Measurements from ENCODE around the gene GXYLT1. TPM values are rescaled to one million over a fixed set of nuclear protein-coding genes. Genes with fewer than 3 reads are reported as not detected.
"Not testable (repeated sequence)": the region's sequence is repeated elsewhere in the genome, so short reads cannot be mapped to it uniquely, and the experiment has no call there.

GXYLT1 gene
- total and polyA plus RNA-seq, 10 donors = 1.6 to 21.7 (median 12.5) TPM

DNA sequence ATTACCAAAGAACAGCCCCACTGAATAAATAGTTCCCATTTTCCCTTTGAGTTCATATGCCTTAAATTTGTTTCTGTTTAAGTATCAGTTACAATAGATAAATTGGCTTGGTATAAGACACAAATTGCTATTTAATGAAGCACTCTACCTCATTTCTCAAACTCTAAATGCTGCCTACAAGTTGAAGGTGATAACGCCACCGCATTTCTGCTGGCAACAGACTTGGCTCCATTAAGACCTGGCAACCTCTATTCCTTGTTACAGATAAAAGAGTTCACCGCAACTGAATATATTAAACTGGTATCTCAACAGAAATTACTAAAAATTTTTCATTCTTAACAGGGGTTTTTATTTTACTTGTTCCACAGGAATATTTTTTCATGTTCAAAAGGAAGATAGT, 35.6 kb downstream of the GXYLT1 start:
- no peak overlapping the region for H3K4me3 ChIP-seq
- TF ChIP-seq, protein P1, sequence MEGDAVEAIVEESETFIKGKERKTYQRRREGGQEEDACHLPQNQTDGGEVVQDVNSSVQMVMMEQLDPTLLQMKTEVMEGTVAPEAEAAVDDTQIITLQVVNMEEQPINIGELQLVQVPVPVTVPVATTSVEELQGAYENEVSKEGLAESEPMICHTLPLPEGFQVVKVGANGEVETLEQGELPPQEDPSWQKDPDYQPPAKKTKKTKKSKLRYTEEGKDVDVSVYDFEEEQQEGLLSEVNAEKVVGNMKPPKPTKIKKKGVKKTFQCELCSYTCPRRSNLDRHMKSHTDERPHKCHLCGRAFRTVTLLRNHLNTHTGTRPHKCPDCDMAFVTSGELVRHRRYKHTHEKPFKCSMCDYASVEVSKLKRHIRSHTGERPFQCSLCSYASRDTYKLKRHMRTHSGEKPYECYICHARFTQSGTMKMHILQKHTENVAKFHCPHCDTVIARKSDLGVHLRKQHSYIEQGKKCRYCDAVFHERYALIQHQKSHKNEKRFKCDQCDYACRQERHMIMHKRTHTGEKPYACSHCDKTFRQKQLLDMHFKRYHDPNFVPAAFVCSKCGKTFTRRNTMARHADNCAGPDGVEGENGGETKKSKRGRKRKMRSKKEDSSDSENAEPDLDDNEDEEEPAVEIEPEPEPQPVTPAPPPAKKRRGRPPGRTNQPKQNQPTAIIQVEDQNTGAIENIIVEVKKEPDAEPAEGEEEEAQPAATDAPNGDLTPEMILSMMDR (IDR thresholded peaks at IDR 0.05 in 8 of 11, conservative IDR thresholded peaks at IDR 0.05 in 3 of 11) = no peak
- no peak for TF ChIP-seq POLR2A (IDR thresholded peaks at IDR 0.05)
- no peak for TF ChIP-seq POLR2AphosphoS5 (IDR thresholded peaks at IDR 0.05)
- no peaks in the 10 kb centered on the region for H3K27me3 ChIP-seq (replicated peaks in 1 of 7)
- 94 to 99% (median 98%) methylated on average over 3 of the region's 3 CpGs for WGBS, 5 donors
- intact Hi-C loops (cut with DNase I; ENCODE audit: low total_unique reads) = no loop called here
- peaks cover 0 to 23% (median 8%) of the 10 kb centered on the region in 8 donors for H3K9me3 ChIP-seq
- no peaks in the 10 kb centered on the region for H3K4me1 ChIP-seq
- peaks cover 0 to 42% (median 4%) of the 10 kb centered on the region in 6 donors for H3K36me3 ChIP-seq
- no peak overlapping the region for H3K27ac ChIP-seq
- DNase-seq = no peak

DNA sequence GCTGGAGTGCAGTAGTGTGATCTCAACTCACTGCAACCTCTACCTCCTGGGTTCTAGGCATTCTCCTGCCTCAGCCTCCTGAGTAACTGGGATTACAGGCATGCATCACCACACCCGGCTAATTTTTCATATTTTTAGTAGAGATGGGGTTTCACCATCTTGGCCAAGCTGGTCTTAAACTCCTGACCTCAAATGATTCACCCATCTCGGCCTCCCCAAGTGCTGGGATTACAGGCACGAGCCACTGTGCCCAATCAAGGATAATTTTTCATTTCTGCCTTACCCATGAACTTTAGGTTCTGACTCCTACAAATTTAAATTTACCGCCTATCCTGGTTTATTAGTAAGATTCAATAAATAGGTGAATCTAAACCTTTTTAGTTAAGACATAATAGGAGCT, 37.9 kb downstream of the GXYLT1 start:
- H3K4me3 ChIP-seq; H3K27me3 ChIP-seq (replicated peaks in 1 of 7); H3K4me1 ChIP-seq; H3K27ac ChIP-seq; DNase-seq; intact Hi-C loops (cut with DNase I; ENCODE audit: low total_unique reads): not testable (repeated sequence)
- Histone ChIP-seq H3K9me3 (peaks cover 0 to 14% (median 6%) of the 10 kb centered on the region in 8 donors), H3K36me3 (peaks cover 0 to 42% (median 4%) of the 10 kb centered on the region in 6 donors)
- WGBS, 5 donors = 91 to 100% (median 97%) methylated on average over 4 of the region's 4 CpGs

DNA sequence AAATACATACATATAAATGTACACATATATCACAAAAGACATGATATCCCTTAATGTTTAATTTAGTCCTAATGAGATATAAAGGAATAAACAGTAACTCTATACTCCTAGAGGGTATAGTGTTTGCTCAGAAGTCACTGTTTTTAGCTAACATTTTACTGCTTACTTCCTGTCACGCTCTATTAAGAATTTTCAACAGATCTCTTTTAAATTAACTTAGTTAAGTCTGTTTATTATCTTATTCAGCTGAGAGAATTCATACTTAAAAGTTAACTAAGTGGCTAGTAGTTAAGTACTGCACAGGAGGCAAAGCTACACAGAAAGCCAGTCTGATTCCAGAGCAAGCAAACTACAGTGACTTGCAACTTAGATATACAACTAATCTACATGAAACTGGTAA, 39.9 kb downstream of the GXYLT1 start:
- no peak for DNase-seq
- Histone ChIP-seq H3K4me1 (no peaks in the 10 kb centered on the region), H3K9me3 (no peaks in the 10 kb centered on the region), H3K36me3 (peaks cover 0 to 35% (median 4%) of the 10 kb centered on the region in 6 donors), H3K27me3 (replicated peaks in 1 of 7) (no peaks in the 10 kb centered on the region), H3K4me3 (no peak overlapping the region), H3K27ac (no peak overlapping the region)
- 76 to 92% (median 80%) methylated on average over 1 of the region's 1 CpG for WGBS, 5 donors
- intact Hi-C loops (cut with DNase I; ENCODE audit: low total_unique reads) = no loop called here
- TF ChIP-seq POLR2A (IDR thresholded peaks at IDR 0.05) (no peak), POLR2AphosphoS5 (IDR thresholded peaks at IDR 0.05) (no peak)
- TF ChIP-seq, protein P1 (IDR thresholded peaks at IDR 0.05 in 8 of 11, conservative IDR thresholded peaks at IDR 0.05 in 3 of 11) = no peak

DNA sequence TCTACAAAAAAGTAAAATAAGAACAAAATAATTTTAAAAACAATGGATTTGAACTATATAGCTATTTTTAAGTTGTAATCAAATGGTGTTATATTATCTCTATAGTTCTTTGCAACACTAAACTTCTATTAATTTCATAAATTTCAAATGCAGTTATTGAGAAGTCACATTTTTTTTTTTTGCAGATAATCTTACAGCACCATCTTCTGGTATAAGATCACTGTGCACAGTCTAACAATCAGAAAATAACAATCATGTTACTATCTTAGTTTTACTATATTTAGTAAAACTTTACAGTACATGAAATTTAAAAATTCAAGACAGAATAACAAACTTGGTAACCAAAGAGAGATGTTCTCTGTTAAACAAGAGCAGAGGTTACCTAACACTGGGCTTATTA, 40.6 kb downstream of the GXYLT1 start:
- Histone ChIP-seq H3K27ac (no peak overlapping the region), H3K4me3 (no peak overlapping the region), H3K27me3 (replicated peaks in 1 of 7) (no peaks in the 10 kb centered on the region), H3K9me3 (no peaks in the 10 kb centered on the region), H3K36me3 (peaks cover 0 to 28% (median 3%) of the 10 kb centered on the region in 6 donors), H3K4me1 (peaks cover 0 to under 1% (median 0%) of the 10 kb centered on the region in 6 donors)
- DNase-seq = no peak
- TF ChIP-seq, protein P1 (IDR thresholded peaks at IDR 0.05 in 8 of 11, conservative IDR thresholded peaks at IDR 0.05 in 3 of 11) = peak in 5 of 11 experiments; percentile 6 to 28 (median 15)
- TF ChIP-seq POLR2A (IDR thresholded peaks at IDR 0.05) = no peak
- intact Hi-C loops (cut with DNase I; ENCODE audit: low total_unique reads) = no loop called here

DNA sequence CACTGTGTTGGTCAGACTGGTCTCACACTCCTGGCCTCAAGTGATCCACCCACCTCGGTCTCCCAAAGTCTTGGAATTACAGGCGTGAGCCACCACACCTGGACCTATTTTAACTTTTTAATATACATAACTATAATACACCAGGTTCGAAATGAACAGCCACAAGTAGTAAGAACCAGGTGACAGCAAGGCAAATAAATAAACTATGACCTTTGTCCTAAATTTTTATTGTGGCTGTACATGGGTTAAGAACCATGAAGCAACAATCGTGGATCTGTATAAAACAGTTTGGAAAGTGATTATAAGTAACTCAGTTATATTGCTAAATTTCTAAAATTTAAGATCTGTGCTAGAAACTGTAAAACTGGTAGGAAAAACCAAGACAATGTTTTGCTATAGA, 41.5 kb downstream of the GXYLT1 start:
- Histone ChIP-seq H3K4me1 (peaks cover 0 to 10% (median 0%) of the 10 kb centered on the region in 6 donors), H3K36me3 (peaks cover 0 to 19% (median 0%) of the 10 kb centered on the region in 6 donors), H3K27me3 (replicated peaks in 1 of 7) (no peaks in the 10 kb centered on the region), H3K9me3 (no peaks in the 10 kb centered on the region), H3K4me3 (no peak overlapping the region), H3K27ac (no peak overlapping the region)
- 84 to 97% (median 95%) methylated on average over 4 of the region's 4 CpGs for WGBS, 5 donors
- TF ChIP-seq, protein P1 (IDR thresholded peaks at IDR 0.05 in 8 of 11, conservative IDR thresholded peaks at IDR 0.05 in 3 of 11) = no peak
- TF ChIP-seq POLR2A (IDR thresholded peaks at IDR 0.05) (no peak), POLR2AphosphoS5 (IDR thresholded peaks at IDR 0.05) (no peak)
- DNase-seq = no peak
- intact Hi-C loops (cut with DNase I; ENCODE audit: low total_unique reads) = no loop called here

Data from spleen (tissue), 11 donors.